Uterus (tissue), 2 donors: Measurements from ENCODE around the gene CLDN16.

ENCODE experiments used
- POLR2A ChIP-seq, 2 donors: fragments of 450-650 bp; IDR thresholded peaks; one replicate each; pipeline ENCODE4 v1.6.1; 2016; ENCODE audit warnings: antibody characterized with exemption in 2 of 2, mild to moderate bottlenecking in 1 of 2, moderate library complexity in 1 of 2
- TF ChIP-seq, protein P1 (sequence below), 4 experiments: fragments of 200-600 bp in 2 of 4; fragments of 450-650 bp in 2 of 4; sonication (generic) in 2 of 4; IDR thresholded peaks; one replicate each; pipeline ENCODE4 v1.5.1; 2016 to 2019; ENCODE audit warnings: antibody characterized with exemption in 4 of 4, mild to moderate bottlenecking in 2 of 4, moderate library complexity in 1 of 4

DNA sequence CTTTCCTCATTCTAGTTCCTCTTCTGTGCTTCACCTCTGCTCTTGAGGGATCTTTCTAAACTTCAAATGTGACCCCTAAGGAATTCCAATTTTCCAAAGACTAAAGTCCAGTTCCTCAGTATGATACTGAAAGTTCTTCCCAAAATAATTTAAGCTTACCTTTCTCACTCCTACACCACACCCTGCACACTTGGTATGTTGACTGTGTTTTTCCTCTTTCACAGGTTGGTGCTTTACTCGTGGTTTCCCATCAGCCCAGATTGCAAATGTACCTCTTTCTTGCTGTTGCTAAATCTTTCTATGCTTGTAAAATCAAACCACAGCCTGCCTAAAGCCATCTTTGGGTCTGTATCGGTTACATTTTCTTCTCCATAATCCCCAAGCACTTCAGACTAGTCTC is 30.5 kb upstream of the CLDN16 start:
- TF ChIP-seq, protein P1, sequence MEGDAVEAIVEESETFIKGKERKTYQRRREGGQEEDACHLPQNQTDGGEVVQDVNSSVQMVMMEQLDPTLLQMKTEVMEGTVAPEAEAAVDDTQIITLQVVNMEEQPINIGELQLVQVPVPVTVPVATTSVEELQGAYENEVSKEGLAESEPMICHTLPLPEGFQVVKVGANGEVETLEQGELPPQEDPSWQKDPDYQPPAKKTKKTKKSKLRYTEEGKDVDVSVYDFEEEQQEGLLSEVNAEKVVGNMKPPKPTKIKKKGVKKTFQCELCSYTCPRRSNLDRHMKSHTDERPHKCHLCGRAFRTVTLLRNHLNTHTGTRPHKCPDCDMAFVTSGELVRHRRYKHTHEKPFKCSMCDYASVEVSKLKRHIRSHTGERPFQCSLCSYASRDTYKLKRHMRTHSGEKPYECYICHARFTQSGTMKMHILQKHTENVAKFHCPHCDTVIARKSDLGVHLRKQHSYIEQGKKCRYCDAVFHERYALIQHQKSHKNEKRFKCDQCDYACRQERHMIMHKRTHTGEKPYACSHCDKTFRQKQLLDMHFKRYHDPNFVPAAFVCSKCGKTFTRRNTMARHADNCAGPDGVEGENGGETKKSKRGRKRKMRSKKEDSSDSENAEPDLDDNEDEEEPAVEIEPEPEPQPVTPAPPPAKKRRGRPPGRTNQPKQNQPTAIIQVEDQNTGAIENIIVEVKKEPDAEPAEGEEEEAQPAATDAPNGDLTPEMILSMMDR (IDR thresholded peaks at IDR 0.05), result no peak
- no peak for TF ChIP-seq POLR2A (IDR thresholded peaks at IDR 0.05)
